ENCODE data around the gene HSD17B3.

HSD17B3 gene

GRCh38 chr9:96232164-96232538 is 69.8 kb downstream of the HSD17B3 start:
- FAIRE-seq: no peak

GRCh38 chr9:96230002-96230401 is 72.0 kb downstream of the HSD17B3 start:
- no peak for FAIRE-seq

DNA sequence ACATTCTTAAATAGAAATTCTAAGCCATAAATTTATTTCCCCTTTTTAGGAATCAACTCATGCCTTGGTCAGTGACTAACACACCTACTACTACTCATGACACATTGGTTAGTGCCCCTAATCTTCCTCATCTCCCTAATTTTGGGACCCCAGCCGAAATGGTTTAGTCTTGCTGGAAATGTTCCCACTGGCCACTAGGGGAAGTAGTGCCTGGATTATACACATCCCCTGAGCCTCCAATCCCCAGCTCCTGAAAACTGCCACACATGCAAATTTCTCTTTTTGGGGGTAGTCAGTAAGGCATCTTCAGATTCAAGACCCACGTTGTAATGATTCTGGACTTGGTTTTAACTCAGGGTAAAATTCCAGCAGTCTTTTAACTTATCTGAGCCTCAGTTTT is 79.8 kb downstream of the HSD17B3 start:
- no peak for FAIRE-seq

- FAIRE-seq: no peak
Measured at GRCh38 chr9:96219900-96220257, 82.1 kb downstream of the HSD17B3 start.

DNA sequence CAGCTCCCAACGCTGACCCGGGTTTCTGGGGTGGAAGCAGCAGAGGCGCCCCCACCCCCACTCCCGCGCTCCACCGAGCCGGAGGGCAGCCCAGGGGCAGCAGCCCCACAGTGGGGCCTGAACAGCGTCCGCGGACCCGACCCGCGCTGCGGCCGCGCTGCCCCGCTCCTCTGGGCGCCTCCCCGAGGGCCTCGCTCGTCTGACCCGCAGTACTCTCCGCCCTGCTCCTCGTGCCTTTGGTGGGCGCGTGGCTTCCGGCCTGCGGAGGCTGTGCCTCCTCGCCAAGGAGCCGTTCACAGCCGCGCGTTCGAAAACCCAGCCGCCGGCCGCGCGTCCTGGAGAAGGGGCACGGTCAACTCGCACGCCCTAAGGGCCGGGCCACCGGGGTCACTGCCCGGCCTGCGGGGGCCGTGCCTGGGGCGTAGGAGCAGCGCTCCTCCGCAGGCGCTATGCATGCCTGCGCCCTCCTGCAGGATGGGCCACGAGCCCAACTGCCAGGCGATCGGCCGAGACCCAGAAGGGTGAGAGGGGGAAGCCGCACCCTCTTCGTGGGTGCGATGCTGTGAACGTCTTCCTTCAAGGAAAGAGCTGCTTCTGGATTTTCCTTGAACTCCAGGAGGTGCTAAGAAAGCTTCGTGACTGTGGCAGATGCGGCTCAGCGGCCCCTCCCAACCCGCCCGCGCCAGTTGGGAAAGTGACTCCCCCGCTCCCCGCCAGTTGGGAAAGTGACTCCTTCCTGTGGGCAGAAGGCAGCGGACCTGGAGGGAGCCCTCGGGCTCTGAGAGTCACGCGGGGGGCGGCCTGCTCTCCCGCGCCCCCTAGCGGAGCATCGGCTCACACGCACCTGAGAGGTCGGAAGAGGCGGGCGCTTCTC is 82.7 kb downstream of the HSD17B3 start:
- FAIRE-seq: no peak

DNA sequence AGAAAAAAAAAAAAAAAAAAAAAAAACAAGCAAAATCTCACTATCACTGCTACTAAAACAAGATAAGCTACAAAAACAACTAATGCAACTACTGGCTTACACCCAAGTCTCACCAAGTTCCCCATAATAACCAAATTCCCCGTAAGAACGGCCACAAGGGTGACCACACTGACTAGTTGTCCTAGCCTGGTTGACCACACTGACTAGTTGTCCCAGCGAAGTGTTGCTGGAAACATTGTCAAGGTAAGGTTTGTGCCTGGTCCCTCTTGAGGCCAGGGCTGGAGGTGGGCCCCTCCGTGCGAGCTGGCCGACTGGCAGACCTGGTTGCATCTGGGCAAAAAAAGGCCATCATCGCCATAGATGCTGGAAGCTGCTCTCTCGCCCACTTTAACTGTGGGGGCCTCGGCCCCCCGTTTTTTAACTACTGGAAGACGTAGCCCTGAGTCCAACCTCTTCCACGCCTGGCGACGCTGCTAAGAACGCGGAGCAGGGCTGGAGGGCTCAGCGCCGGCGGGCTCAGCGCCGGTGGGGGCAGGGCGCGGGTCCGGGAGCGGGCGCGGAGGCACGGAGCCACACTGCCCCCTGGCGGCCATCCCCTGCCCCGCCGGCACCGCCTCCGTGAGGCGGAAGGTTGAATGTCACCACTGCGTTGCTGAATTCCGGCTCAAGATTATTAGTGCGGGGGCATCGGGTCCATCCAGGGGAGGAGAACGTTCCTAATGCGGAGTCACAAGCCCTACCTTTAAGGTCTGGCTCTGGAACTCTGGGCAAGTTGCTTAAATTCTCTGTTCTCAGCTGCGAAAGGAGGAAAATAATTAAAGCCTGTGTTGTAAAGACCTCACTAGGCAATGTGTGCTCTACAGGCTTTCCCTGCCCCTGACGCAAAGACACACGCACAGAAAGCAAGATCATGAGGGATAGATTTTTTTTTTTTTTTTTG is 84.0 kb downstream of the HSD17B3 start:
- no peak for FAIRE-seq

DNA sequence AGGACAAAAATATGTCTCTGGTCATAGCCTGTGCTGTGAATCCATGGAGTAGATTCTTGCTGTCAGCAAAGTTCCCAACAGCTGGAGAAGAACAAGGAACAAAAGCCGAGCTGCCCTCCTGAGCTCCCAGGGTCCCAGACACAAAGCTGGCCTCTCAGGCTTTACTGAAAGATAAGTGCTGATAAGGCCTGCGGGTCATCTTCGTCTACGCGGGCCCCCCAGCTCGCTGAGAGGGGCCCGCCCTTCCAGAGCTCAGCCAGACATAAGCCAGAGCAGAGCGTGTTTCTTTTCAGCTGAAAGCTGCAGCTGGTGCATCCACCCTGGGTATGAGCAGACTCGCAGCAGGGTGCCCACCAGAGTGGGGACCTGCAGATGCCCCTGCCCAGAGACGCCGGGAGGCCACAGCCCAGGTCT is 84.7 kb downstream of the HSD17B3 start:
- no peak for FAIRE-seq

DNA sequence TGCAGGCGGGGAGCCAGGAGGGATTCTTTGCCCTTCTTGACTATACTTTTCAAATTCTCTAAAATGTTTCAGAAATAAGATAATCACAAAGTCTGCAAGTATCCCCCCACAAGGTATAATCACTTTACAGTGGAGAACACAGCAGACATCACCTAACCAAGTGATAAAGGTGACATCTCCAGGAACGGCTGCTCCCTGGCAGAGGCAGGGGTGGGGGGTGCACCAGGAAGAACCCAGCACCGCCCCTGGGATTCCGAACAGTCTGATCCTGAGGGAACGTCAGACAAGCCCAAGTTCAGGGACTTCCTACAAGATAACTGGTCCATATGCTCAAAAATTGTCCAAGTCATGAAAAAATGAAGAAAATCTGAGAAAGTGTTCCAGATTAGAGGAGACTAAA is 85.4 kb downstream of the HSD17B3 start:
- FAIRE-seq: no peak

DNA sequence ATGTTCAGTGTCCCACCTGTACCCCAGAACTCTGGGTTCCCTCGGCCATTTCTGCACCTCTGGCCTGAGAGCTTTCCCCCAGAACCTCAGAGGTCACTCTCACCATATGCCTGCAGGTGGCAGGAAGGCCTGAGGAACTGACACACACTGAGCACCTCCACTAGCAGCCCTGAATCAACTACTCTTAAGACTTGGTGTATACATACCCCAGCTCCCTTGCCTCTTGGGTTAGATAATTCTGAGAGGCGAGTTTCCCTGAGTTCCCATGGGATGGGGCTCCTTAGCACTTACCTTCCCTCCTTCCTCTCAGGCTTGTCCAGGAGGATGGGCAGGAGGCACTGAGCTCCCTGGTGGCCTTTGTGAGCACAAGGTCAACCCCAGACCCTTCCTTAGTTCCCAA is 86.1 kb downstream of the HSD17B3 start:
- FAIRE-seq: no peak

DNA sequence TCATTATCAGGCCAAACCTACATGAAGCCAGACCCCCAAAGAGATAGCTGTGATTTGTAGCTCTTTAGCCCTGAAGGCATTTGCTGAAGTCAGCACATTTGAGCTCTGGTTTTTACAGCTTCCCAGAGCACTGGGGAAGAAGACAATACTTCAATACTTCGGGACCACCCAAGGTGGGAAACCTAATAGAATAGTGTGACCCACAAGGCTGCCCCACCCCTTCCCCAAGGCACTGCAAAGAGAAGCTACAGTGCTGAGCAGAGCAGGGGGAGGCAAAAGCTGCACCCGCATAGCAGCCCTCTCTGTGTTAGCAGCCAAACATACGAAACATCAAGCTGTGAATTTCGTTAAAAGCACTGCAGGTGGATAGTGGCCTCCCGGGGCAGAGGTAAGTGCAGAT is 87.3 kb downstream of the HSD17B3 start:
- FAIRE-seq: no peak

GRCh38 chr9:96209407-96210271 is 92.3 kb downstream of the HSD17B3 start:
- FAIRE-seq: no peak

GRCh38 chr9:96206156-96206751 is 95.7 kb downstream of the HSD17B3 start:
- no peak for FAIRE-seq

DNA sequence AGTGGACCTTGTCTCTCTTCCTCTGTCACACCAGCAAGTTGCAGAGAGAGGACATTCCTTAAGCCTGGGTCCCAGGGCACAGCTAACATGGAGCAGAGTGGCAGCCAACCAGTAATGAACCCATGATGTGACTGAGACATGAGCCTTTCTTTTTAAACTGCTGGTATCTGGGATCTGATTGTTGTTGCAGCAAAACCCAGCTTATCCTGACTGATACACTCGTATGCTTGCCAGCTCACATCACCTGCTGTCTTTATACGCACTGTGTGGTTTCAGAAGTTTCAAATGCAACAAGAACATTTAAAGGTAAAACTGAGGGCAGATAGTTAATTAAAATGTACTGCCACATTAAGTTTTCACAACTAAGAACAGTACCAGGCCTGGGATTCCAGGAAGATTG is 97.1 kb downstream of the HSD17B3 start:
- no peak for FAIRE-seq

DNA sequence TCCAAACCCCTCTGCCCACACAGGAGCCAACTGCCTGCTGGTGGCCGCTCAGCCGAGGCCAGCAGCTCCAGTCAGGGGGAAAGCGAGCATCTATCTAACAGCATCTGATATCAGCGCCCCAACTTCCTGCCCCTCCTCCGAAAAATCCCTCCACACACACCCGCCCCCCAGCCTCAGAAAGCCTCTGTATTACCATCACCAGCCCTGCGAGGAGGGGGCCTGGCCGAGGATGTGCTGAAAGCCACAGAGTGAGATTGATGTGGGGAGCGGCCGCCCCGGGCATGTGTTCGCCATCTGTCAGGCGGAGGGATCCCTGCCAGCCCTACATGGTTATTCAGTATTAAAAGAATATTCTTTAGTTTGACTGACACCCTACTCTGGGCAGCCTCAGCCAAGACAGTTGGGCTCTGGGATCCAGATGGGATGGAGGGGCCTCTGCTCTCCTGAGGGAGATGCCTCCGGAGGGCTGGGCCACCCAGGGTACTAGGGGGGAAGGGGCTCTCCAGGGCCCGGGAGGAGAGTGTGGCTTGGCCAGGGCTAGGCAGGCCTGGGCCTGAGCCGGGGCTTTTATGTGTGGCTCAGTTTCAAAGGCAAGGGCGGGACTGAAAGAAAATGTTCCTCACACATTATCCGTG is 98.0 kb downstream of the HSD17B3 start:
- no peak for FAIRE-seq

DNA sequence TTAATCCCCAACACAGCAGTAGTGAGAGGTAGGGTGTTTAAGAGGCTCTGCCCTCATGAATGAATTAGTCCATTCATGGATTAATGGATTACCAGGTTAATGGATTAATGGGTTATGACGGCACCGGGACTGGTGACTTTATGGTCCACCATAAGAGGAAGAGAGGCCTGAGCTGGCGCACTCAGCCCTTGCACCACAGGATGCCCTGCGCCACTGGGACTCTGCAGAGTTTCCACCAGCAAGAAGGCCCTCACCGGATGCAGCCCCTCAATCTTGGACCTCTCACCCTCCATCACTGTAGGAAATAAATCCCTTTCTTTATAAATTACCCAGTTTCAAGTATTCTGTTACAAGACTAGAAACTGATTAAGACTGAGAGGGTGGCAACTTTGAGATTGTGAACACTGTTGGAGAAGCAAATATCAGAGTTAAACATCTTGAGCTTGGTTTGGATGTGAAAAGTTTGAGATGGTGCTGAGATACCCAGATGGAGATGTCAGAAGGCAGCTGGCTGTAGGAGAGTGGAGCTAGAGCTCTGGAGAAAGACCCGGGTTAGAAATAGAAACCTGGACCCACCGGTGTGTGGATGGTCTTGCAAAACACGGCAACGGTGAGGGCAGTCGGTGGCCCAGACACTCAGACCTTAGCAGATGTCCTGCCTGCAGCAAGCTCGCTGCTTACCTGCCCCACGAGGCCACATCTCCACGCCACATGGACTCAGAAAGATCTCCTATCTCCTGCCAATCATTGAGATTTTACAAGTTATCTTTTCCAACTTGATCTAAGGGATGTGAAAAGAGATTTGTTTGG is 98.8 kb downstream of the HSD17B3 start:
- FAIRE-seq: no peak

- FAIRE-seq: no peak
Measured at GRCh38 chr9:96201140-96201539, 100.8 kb downstream of the HSD17B3 start.

DNA sequence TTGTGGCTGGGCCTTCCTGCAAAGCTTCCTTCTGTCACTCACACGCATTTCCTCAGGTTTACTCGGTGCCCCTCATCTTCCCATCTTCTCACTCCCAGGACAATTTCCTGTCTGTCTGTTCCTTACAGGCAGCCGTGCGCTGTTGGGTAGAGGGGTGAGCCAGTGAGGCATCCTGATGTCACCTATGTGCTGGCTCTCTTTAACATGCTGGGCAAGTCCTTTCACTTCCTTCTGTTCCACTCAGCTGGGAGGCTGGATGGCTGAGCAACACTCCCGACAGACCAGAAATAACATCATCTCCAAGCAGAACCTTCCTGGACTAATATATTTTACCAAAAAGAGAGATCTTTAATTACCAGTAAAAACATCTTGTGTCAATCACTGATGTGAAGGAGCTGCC is 103.0 kb downstream of the HSD17B3 start:
- FAIRE-seq: no peak

DNA sequence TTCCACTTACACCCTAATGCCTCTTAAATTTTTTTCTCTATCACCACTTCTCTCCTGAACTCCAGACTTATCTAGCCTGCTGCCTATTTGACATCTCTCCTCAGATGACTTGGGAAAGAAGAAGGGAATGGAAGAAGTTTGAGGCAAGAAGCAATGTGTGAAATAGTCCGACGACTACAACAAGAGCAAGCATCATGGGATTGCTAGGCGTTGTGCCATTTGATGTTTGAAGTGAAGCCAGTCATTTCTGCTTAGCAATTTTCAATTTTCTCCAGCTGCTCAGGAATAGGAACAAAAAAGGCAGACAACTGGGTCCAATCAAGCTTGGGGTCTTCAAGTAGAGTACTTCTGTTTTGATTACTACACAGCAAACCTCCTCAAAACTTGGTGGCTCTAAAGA is 106.4 kb downstream of the HSD17B3 start:
- no peak for FAIRE-seq

DNA sequence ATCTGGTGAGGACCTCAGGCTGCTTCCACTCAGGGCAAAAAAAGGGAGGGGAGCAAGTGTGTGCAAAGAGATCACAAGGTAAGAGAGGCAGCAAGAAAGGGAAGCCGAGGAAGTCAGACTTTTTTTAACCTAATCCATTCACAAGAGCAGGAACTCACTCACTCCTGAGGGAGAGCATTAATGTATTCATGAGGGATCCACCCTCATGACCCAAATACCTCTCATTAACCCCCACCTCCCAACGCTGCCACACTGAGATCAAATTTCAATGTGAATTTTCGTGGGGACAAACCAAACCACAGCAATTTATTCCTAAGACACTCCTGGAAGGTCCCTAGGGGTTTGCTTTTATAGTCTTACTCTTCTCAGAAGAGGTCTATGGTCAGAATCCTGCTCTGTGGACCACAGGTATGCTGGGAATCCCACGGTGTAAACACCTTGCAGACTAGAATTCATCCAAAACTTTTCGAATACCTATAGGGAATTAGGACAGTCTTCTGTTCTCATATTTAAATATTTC is 108.7 kb downstream of the HSD17B3 start:
- no peak for FAIRE-seq

GRCh38 chr9:96192710-96193109 is 109.3 kb downstream of the HSD17B3 start:
- no peak for FAIRE-seq

DNA sequence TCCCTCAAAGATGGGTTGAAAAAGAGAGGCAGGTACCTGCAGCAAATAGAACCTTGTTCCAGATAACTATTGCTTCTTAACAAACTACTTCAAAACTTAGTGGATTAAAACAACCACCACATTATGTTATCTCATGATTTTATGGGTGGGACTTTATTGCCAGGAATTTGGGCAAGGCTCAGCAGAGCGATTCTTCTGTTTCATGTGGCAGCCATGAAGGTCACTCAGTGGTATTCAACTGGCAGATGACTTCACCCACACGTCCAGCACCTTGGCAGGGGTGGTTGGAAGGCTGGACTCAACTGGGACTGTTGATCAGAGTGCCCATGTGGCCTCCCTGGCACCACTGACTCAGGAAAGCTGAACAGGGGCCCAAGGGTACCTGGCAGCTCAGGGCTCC is 112.0 kb downstream of the HSD17B3 start:
- no peak for FAIRE-seq

Data from TTC549 (cell line).